ENCODE results near the gene YAE1.

The YAE1 gene

DNA sequence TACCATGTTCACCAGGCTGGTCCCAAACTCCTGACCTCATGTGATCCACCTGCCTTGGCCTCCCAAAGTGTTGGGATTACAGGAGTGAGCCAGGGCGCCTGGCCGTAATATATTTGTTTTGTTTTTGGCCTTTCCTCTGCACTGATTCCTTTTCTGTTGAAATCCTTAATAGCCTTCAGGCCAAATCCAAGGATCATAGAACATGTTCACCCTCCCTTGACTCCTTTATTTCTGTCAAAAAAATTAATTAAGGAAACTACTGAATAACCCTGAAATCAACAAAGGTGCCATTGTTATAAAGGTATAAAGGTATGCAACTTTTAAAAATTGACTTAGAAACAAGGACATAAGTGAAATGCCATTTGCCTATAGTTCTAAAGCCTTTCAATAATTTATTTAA is 41.7 kb downstream of the YAE1 start:
- DNase-seq (ENCODE audit: low read depth): no peak

DNA sequence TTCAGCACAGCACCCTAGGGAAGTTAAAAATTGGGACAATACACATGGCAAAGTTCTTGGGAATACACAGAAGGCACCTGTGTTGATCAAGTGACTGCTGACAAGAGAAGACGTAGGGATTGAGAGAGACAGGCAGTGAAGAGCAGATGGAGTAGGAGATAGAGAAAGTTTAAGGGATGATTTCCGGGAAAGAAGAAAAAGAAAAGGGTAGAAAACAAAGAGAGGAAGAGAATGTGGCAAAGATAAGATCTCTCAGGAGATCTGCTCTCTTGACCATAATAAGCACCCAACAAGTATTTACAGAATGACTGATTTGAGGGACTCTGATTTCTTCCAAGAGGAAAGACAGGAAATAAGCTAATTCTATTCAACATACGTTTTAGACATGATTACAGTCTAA is 42.1 kb downstream of the YAE1 start:
- DNase-seq (ENCODE audit: low read depth): no peak

DNA sequence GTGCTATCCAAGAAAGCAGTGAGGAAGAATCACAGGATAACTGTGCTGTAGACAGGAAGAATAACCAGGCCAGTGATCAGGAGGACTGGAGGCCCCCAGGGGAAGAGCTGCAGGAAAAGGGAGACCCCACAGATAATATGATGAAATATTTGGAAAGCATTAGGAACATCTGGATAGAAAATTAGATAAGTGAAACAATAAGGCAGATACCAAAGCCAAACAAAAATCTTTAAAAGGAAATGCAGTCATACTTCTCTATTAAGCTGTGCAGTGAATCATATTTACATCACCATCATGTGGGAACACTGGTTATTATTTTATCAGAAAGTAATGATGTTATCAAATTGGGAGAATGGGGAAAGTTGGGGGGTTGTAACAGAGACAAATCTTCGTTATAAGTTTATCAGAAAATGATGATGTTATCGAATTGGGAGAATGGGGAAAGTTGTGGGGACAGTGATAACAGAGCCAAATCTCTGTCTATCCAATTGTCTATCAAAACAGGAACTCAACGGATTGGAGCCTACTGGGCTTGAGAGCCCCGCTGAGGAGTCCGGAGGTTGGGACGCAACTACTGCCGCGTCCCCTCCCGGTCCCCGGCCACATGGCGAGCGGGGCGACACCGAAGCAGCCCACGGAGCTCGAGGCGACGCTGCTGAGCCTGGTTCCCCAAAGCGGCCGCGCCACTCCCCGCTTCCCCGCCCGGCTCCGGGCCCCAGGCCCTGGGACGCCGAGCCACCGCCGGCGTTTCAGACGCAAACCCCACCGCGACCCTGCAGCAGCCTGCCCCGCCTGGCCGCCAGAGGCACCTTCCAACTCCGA is 43.1 kb downstream of the YAE1 start:
- DNase-seq (ENCODE audit: low read depth): no peak

DNA sequence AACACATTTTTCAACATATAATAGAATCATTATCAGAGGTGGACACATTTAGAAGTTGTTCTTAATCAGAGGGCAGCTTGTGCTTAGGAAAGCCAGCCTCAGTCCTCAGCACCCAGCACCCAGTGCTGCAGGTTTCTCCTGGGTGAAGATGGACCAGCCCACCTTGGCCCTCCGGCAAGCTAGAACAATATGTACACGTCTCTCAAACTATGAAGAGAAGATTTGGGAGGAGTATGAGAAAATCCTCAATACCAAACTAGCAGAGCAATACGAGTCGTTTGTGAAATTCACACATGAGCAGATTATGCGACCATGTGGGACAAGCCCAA is 43.7 kb downstream of the YAE1 start:
- no peak for DNase-seq (ENCODE audit: low read depth)

DNA sequence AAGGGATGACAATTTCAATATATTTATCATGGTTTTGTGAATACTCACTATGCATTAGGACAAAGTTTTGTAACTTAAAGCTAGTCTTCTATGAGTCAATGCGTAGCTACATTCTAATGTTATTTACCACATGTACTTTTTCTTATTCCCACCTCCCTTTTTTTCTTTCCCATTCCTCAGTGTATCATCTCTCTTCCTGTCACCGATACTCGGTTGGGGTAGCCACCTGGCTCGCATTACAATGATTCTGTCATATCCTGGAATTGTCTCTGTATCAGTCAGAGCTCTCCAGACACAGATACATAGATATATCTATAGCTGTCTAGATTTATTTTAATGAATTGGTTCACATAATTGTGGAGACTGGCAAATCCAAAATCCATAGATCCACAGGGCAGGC is 47.4 kb downstream of the YAE1 start:
- no peak for DNase-seq (ENCODE audit: low read depth)

DNA sequence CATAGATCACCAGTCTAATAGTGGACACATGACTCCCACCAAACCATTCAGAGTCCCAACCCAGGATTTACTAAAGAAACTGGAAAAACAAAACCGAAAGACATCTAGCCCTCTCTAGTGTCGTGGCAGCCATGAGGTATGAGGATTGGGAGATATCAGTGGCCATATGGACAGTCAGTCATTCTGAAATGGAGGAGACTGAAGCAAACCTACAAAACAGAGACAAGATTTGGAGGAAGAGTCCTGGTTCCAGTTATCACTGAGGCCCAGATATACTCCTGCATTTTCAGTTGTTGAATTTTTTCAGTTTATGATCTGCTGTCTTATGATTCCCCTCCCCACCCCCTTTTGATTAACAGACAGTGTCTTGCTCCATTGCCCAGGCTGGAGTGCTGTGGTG is 48.1 kb downstream of the YAE1 start:
- DNase-seq (ENCODE audit: low read depth): no peak

DNA sequence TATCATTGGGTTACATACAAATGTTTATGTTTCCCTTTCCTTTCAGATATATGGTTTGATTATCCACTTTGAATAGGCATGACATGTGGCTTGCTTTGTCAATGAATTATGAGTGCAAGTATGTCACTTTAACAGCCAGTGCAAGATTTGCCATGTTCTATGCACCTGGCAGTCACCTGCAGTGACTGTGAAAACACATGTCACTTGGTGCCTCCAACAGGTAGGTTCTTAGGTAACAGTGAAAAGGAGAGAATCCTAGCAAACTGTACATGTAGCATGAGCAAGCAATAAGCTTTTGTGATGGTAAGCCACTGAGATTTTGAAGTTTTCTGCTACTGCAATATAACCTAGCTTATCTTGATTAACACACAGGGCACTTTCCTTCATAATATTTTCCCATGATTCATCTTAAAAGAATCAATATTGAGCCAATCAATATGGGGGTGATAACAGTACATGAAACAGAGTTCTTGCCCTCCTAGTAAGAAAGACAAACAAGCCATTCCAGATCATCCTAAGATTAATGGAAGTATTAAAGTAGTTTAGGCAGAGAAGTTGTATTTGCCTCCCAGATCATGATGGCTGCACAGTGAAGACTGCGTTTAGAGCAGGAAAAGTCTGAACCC is 49.3 kb downstream of the YAE1 start:
- DNase-seq (ENCODE audit: low read depth): no peak

DNA sequence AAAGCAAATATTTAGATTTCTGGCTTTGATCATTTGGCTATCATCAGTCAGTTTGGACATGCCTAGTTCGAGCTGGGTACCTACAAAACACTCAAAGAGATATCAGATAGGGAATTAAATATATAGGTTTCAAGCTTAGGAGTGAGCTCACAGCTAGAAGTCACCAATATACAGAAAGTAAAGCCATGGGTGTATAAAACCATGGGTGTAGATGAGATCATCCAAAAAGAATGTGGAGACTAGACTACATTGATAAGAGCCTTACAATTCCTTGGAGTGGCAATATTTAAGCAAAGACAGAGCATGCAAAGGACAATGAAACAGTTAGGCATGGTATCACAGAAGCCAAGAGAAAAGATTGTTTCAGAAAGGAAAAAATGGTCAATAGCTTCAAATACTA is 49.9 kb downstream of the YAE1 start:
- DNase-seq (ENCODE audit: low read depth): no peak

DNA sequence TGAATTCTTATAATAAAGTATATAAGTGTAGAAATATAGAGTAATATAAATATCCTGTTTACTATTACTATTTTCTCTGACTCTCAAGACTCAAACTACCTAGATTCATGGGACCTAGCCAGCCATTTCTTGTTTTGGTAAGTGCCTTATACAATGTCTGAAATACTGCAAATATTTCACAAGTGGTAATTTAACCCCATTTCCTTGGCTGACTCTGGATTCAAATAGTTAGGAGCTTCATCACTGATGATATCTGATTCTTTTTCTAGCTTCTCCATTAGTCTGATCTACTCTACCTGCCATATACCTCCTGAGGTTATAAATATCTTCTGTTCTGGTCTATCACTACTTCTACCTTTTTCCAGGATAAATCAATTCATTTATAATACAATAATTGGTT is 50.8 kb downstream of the YAE1 start:
- no peak for DNase-seq (ENCODE audit: low read depth)

DNA sequence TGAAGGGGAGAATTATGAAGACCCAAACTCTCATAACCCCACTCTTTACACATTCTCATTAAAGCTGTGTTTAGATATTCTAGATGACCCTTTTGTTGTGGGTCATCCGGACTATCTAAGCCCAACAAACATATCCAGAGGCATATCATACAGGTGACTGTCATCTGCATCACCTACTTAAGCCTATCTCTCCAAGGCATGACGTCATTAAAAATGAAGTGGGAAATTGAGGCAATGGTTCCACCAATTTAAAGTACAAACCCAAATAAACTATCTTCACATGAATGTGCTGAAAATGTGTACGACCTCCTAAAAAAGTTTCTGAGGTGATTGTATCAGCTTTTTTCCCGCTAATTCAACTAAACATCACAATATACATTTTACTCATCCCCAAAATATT is 52.7 kb downstream of the YAE1 start:
- no peak for DNase-seq (ENCODE audit: low read depth)

DNA sequence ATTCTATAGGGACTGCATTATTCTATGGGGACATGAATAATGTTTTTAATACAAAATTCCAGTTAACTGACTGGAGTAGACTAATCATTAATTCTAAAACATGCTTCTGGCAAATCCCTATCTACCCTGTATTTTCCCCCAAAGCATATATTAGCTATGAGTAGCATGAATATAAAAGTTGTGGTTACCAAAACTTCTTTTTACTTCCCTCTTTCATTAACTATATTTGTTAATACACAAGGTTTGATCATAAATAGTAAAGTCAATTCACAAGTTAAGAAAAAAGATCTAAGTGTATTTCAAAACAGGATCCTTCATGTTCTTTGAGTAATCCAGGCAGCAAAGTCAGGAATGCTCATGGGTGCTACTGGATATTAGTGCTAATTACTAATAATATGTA is 54.3 kb downstream of the YAE1 start:
- DNase-seq (ENCODE audit: low read depth): no peak

DNA sequence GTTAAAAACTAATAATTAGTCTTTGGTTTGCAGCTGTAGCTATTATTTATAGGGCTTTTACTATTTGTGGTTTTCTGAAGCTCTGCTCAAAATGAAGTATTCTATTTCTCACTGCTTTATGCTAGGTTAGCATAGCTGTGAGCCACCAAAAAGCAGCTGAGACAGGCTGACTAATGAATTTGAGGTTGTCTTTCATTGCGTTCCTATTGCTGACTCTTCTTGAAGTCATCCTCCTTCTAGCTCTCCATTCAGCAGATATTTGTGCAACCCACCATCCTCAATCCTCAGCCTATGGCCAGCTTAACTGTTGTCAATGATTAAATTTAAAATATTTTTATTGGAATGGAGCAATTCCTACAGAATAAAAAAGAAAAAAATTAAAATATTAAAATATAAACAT is 55.1 kb downstream of the YAE1 start:
- DNase-seq (ENCODE audit: low read depth): no peak

DNA sequence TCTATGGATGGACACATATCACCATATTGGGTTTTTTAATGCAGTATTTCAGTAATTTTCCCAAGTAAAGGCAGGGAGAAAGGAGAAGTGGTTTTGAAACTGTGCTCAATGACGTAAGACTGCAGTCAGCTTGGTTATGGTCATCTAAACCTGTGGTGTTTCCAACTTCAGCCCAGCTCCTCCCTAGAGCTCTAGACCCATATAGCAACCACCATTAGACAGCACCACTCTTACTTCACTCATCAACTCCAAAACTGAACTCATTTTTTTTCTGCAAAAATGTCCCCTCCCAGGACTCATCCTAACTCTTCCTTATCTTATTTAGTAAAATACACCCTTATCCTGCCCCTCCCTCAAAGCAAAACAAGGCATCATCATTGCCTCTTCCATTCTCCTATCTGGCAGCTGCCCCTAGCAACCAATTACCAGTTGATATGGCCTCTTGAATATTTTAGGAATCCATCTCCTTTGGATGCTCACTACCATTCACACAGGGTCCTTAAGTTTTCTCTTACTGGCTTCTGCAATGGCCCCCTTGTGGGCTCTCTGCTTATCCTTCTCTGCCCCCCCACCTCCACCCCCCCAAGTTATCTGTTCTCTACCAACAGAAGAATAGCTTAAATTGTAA is 55.7 kb downstream of the YAE1 start:
- DNase-seq (ENCODE audit: low read depth): no peak
